Neuron (in vitro differentiated cells): ENCODE results near the gene E4F1.

Experiments
- H2AFZ ChIP-seq: one replicate; pipeline ENCODE4 v1.6.1; 2013; ENCODE audit warnings: low read depth, mild to moderate bottlenecking, inconsistent platforms, low read length, moderate library complexity
- H3K27me3 ChIP-seq: one replicate; pipeline ENCODE4 v1.6.1; 2013; ENCODE audit warnings: low read length; ENCODE audit not compliant: insufficient read depth
- H3K36me3 ChIP-seq: one replicate; pipeline ENCODE4 v1.6.1; 2013; ENCODE audit warnings: low read length; ENCODE audit not compliant: insufficient read depth
- H3K4me1 ChIP-seq: one replicate; pipeline ENCODE4 v1.6.1; 2013; ENCODE audit warnings: low read length; ENCODE audit not compliant: insufficient read depth
- H3K4me3 ChIP-seq: 2 replicates; pipeline ENCODE4 v1.5.1; 2013; ENCODE audit warnings: mild to moderate bottlenecking, low read length, moderate library complexity
- H3K9me3 ChIP-seq: one replicate; pipeline ENCODE4 v1.6.1; 2013; ENCODE audit warnings: low read length

E4F1 gene

DNA sequence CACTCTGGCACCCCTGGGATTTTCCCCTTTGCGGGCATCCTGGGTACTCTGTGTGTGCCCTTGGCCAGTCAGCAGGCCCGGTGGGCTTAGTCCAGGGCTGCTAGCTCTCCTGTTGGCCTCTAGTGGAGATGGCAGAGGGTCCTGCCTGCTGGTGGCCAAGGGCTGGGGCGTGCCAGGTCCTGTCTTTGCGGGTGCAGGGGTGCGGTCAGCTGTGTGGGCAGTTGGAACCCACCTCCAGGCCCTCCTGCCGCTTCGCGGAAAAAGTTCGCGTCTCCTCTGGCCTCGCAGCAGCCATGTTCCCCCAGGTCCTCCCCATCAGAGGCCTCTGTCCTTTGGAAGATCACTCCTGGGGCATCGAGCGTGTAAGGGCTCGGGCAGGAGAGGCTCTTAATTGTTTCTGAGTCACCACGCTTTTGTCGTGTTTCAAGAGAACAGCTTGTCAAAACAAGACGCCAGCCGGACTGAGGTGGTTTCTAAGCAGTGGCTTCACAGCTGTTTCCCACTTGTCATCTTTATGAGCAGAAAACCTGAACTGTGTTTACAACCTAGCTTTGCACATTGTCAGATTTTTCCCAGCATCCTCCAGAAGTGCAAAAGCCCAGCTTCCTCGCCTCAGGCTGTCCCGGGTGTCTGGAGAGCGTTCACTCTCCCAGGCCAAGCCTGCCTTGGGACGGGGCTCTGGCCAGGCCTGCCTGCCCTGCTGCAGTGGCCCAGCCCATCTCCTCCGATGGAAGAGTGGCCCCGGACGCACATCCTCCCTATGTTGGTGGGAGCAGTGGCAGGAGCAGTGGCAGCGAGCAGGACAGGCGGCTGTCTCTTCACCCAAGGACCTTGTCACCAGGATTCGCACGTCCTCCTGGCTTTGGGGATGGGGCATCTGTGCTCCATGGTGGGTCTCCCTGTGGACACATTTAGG lies 7.9 kb downstream of the E4F1 start:
- no peak overlapping the region for H3K4me3 ChIP-seq
- H3K27me3 ChIP-seq = no peaks in the 10 kb centered on the region
- H3K36me3 ChIP-seq = peaks cover 85% of the 10 kb centered on the region
- H2AFZ ChIP-seq = no peak overlapping the region
- H3K4me1 ChIP-seq = no peaks in the 10 kb centered on the region
- no peaks in the 10 kb centered on the region for H3K9me3 ChIP-seq

DNA sequence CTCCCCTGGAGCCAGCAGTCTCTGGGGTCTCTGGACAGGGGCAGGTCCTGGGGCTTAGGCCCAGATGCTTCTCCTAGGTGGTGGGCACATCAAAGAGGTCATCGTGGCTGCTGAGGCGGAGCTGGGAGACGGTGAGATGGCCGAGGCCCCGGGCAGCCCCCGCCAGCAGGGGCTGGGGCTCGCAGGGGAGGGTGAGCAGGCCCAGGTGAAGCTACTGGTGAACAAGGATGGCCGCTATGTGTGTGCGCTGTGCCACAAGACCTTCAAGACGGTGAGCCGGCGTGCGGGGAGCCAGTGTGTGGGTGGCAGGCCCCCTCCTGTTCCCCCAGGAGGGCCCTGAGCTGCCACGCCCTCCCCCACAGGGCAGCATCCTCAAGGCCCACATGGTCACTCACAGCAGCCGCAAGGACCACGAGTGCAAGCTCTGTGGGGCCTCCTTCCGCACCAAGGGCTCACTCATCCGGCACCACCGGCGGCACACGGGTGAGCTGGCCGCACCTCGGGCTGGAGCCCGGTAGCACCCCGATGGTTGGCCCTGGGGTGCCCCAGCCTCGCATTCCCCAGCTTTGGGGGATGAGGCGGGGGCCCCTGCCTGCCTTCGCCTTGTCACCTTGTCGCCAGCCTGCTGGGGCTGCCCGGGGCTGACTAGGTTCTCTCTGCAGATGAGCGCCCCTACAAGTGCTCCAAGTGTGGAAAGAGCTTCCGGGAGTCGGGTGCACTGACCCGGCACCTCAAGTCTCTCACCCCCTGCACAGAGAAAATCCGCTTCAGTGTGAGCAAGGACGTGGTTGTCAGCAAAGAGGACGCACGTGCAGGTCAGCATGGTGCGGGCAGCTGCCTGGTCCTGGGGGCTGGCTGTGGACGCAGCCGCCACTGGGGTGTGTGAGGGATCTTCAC lies 9.0 kb downstream of the E4F1 start:
- no peaks in the 10 kb centered on the region for H3K4me1 ChIP-seq
- H3K36me3 ChIP-seq = peaks cover 76% of the 10 kb centered on the region
- no peak overlapping the region for H2AFZ ChIP-seq
- H3K4me3 ChIP-seq = no peak overlapping the region
- H3K9me3 ChIP-seq = no peaks in the 10 kb centered on the region
- no peaks in the 10 kb centered on the region for H3K27me3 ChIP-seq

DNA sequence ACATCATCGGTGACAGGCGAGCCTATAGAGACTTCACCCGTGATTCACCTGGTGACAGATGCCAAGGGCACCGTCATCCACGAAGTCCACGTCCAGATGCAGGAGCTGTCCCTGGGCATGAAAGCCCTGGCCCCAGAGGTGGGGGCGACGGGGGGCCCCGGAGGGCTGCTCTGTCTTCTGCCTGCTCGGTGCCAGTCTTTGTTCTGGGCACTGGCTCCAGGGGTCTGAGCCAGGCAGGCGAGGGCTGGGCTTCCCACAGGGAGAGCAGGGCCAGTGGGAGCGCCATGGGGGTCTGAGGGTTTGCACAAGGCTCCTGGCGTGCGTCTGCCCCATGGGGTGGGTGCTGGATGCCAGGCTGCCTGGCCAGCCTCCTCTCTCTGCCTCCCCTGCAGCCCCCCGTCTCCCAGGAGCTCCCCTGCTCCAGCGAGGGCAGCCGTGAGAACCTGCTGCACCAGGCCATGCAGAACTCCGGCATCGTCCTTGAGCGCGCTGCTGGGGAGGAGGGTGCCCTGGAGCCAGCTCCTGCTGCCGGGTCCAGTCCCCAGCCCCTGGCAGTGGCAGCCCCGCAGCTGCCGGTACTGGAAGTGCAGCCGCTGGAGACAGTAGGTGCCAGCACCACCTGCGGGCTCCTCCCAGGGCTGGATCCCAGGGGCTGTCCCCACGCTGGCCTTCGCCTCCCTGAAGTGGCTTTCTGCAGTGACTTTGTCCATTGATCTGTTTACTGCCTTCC lies 9.8 kb downstream of the E4F1 start:
- Histone ChIP-seq H3K4me1 (no peaks in the 10 kb centered on the region), H3K9me3 (no peaks in the 10 kb centered on the region), H3K36me3 (peaks cover 74% of the 10 kb centered on the region), H3K27me3 (no peaks in the 10 kb centered on the region), H3K4me3 (no peak overlapping the region), H2AFZ (no peak overlapping the region)

DNA sequence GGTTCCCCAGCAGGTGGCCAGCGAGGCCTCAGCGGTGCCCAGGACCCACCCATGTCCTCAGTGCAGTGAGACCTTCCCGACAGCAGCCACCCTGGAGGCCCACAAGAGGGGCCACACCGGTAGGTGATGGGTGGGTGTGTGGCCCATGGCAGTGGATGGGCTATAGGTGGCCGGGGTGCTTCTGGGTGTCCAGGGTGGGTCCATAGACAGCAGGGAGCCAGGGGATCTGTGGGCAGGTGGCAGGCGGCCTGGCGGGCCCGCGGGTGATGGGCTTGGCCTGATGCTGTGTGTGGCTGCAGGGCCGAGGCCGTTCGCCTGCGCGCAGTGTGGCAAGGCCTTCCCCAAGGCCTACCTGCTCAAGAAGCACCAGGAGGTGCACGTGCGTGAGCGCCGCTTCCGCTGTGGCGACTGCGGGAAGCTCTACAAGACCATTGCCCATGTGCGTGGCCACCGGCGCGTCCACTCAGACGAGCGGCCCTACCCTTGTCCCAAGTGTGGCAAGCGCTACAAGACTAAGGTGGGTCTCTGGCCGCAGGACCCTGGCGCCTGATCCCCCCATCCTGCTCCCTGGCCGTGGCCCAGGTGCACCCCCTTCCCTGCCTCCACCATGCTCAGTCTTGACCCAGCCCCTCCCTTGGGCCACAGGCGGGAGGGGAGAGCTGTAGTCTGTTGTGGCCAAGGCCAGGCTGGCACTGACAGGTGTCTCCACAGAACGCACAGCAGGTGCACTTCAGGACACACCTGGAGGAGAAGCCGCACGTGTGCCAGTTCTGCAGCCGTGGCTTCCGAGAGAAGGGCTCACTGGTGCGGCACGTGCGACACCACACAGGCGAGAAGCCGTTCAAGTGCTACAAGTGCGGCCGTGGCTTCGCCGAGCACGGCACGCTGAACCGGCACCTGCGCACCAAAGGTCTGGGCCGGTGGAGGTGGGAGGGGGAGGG lies 10.8 kb downstream of the E4F1 start:
- H3K36me3 ChIP-seq = peaks cover 71% of the 10 kb centered on the region

DNA sequence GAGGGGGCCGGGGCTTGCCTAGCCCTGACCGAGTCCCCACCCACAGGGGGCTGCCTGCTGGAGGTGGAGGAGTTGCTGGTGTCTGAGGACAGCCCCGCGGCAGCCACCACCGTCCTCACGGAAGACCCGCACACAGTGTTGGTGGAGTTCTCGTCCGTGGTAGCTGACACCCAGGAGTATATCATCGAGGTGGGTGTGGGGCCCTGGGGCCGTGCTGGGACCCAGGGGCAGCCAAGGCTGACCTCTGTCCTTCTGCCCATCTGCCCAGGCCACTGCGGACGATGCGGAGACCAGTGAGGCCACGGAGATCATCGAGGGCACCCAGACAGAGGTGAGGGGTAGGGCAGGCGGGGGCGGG lies 11.4 kb downstream of the E4F1 start:
- H2AFZ ChIP-seq = no peak overlapping the region
- H3K4me3 ChIP-seq = no peak overlapping the region
- H3K27me3 ChIP-seq = no peaks in the 10 kb centered on the region
- H3K36me3 ChIP-seq = peaks cover 71% of the 10 kb centered on the region
- no peaks in the 10 kb centered on the region for H3K9me3 ChIP-seq
- H3K4me1 ChIP-seq = no peaks in the 10 kb centered on the region

More for the DNA sequence above, 10.8 kb downstream of the E4F1 start:
- no peaks in the 10 kb centered on the region for H3K4me1 ChIP-seq
- no peak overlapping the region for H3K4me3 ChIP-seq
- no peak overlapping the region for H2AFZ ChIP-seq
- no peaks in the 10 kb centered on the region for H3K27me3 ChIP-seq
- H3K9me3 ChIP-seq = no peaks in the 10 kb centered on the region

DNA sequence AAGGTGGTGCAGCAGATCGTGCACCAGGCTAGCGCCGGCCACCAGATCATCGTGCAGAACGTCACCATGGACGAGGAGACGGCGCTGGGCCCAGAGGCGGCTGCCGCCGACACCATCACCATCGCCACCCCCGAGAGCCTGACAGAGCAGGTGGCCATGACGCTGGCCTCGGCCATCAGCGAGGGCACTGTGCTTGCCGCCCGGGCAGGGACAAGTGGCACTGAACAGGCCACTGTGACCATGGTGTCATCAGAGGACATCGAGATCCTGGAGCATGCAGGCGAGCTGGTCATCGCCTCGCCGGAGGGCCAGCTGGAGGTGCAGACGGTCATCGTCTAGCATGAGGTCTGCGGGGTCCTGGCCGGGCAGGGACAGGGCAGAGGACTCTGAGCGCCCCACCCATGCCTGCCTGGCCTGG lies 11.9 kb downstream of the E4F1 start:
- Histone ChIP-seq H3K27me3 (no peaks in the 10 kb centered on the region), H3K9me3 (no peaks in the 10 kb centered on the region), H3K4me1 (no peaks in the 10 kb centered on the region), H3K36me3 (peaks cover 69% of the 10 kb centered on the region), H2AFZ (no peak overlapping the region), H3K4me3 (no peak overlapping the region)

DNA sequence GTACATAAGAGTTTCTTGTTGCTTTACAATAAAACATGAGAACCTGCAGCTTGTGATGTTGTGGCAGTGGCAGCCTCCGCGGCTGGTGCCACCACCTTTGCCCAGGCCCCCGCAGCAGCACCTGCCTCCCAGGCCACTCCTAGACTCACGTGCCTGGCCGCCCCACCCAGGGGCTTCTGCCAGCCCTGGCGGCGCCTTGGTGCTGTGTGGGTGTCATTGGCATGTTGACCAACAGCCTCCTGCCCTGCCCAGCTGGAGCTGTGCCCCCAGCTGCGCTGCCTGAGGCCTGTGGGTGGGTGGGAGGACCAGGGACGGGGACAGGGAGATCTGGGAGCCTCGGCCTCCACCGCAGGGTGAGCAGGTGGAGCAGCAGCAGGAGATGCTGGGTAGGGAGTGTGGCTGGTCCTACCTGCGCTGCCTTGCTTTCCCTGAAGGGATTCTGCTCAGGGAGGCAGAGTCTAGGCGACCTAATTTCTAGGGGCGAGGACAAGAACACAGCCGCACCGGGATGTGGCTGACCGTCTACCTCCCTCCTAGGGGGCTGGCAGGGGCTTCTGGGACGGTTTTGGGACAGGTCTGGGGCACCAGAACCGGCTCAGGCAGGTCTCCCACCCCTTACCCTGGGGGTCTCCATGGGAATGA lies 12.4 kb downstream of the E4F1 start:
- H3K4me3 ChIP-seq = no peak overlapping the region
- no peaks in the 10 kb centered on the region for H3K27me3 ChIP-seq
- H2AFZ ChIP-seq = no peak overlapping the region
- no peaks in the 10 kb centered on the region for H3K4me1 ChIP-seq
- H3K9me3 ChIP-seq = no peaks in the 10 kb centered on the region
- peaks cover 66% of the 10 kb centered on the region for H3K36me3 ChIP-seq

DNA sequence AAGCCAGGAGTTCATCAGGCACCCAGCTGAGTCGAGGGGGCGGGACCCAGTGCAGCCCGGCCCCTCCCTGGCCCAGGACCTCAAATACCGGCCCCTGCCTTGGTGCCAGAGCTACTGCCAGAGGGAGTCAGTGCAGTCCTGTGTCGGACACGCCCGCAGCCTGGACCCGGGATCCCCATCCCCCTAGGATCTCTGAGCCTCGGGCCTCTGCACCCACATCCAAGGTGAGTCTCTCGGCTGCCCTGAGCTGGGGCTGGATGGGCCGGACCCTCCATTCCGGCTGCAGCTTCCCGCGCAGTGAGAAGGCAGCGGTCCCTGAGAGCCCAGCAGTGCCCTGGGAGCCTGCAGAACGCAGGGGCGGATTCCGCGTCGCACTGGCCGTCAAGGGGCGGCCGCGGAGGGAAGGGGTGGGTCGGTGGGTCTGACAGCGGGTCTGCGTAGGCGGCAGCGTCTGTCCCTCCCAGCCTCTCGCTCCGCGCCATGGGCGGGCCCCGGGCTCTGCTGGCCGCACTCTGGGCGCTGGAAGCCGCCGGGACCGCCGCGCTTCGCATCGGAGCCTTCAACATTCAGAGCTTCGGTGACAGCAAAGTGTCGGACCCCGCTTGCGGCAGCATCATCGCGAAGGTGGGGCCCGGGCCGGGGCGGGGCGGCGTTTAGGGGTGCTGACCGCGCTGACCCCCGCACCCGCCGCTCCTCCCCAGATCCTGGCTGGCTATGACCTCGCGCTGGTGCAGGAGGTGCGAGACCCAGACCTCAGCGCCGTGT lies 13.1 kb downstream of the E4F1 start, which contains the start of gene DNASE1L2:
Gene DNASE1L2 (plus strand): TSS at position 108 of the 765 bp plus-strand sequence. CDS start 373 bp downstream, at position 481.
- no peaks in the 10 kb centered on the region for H3K9me3 ChIP-seq
- H3K4me1 ChIP-seq = no peaks in the 10 kb centered on the region
- H2AFZ ChIP-seq = no peak within 1 kb of the TSS
- H3K4me3 ChIP-seq = no peak within 1 kb of the TSS
- peaks cover 60% of the 10 kb centered on the region for H3K36me3 ChIP-seq
- H3K27me3 ChIP-seq = no peaks in the 10 kb centered on the region

DNA sequence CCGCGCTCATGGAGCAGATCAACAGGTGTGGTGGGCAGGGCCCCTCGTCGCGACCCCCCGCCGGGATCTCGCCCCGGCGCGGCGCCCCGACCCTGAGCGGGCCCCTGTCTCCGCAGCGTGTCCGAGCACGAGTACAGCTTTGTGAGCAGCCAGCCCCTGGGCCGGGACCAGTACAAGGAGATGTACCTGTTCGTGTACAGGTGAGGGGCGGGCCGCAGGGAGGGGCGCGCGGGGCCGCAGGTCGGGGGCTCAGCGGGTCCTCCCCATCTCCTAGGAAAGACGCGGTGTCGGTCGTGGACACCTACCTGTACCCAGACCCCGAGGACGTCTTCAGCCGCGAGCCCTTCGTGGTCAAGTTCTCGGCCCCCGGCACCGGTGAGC lies 13.7 kb downstream of the E4F1 start:
- peaks cover 55% of the 10 kb centered on the region for H3K36me3 ChIP-seq
- no peaks in the 10 kb centered on the region for H3K27me3 ChIP-seq
- H3K4me3 ChIP-seq = no peak overlapping the region
- H3K4me1 ChIP-seq = no peaks in the 10 kb centered on the region
- no peaks in the 10 kb centered on the region for H3K9me3 ChIP-seq
- H2AFZ ChIP-seq = no peak overlapping the region

DNA sequence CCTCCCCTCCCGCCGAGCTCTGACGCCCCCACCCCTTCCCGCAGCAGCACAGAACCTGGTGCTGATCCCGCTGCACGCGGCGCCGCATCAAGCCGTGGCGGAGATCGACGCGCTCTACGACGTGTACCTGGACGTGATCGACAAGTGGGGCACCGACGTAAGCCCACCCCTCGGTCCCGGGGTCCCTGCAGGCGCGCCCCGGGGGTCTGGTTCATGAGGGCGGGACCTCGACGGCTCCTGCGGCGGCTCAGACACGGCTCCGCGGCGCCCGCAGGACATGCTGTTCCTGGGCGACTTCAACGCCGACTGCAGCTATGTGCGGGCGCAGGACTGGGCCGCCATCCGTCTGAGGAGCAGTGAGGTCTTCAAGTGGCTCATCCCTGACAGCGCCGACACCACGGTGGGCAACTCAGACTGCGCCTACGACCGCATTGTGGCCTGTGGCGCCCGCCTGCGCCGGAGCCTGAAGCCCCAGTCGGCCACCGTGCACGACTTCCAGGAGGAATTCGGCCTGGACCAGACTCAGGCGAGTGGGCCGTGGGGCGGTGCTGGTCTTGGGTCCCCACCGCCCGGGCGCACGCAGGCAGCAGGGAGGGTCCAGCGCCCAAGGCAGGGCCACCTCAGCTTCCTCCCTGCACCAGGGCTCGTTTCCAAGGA lies 14.2 kb downstream of the E4F1 start:
- Histone ChIP-seq H2AFZ (no peak overlapping the region), H3K4me1 (no peaks in the 10 kb centered on the region), H3K27me3 (no peaks in the 10 kb centered on the region), H3K36me3 (peaks cover 56% of the 10 kb centered on the region), H3K4me3 (no peak overlapping the region), H3K9me3 (no peaks in the 10 kb centered on the region)
